ENCODE results near the gene CAMSAP1.

Gene CAMSAP1

GRCh38 chr9:135857843-135858242 is 49.5 kb downstream of the CAMSAP1 start:
- no peak for DNase-seq (ENCODE audit: insufficient read length)

GRCh38 chr9:135857371-135857786 is 50.0 kb downstream of the CAMSAP1 start:
- no peak for FAIRE-seq
- TF ChIP-seq POLR2A (IDR thresholded peaks at IDR 0.05; ENCODE audit: low read depth, low read length): no peak
- TF ChIP-seq POLR2AphosphoS5 (IDR thresholded peaks at IDR 0.05; ENCODE audit: low read depth, low read length): no peak
- TF ChIP-seq TAF1 (IDR thresholded peaks at IDR 0.05; ENCODE audit: borderline replicate concordance, low read depth, low read length): no peak
- DNase-seq (ENCODE audit: insufficient read length): no peak

More at GRCh38 chr9:135857843-135858242, 49.5 kb downstream of the CAMSAP1 start:
- FAIRE-seq: no peak
- TF ChIP-seq TAF1 (IDR thresholded peaks at IDR 0.05; ENCODE audit: borderline replicate concordance, low read depth, low read length): no peak
- TF ChIP-seq POLR2AphosphoS5 (IDR thresholded peaks at IDR 0.05; ENCODE audit: low read depth, low read length): no peak
- TF ChIP-seq POLR2A (IDR thresholded peaks at IDR 0.05; ENCODE audit: low read depth, low read length): no peak

GRCh38 chr9:135851748-135852147 is 55.6 kb downstream of the CAMSAP1 start:
- FAIRE-seq: no peak
- TF ChIP-seq TAF1 (IDR thresholded peaks at IDR 0.05; ENCODE audit: borderline replicate concordance, low read depth, low read length) (no peak), POLR2A (IDR thresholded peaks at IDR 0.05; ENCODE audit: low read depth, low read length) (no peak), POLR2AphosphoS5 (IDR thresholded peaks at IDR 0.05; ENCODE audit: low read depth, low read length) (no peak)

GRCh38 chr9:135850737-135851136 is 56.6 kb downstream of the CAMSAP1 start:
- TF ChIP-seq TAF1 (IDR thresholded peaks at IDR 0.05; ENCODE audit: borderline replicate concordance, low read depth, low read length) (no peak), POLR2A (IDR thresholded peaks at IDR 0.05; ENCODE audit: low read depth, low read length) (no peak), POLR2AphosphoS5 (IDR thresholded peaks at IDR 0.05; ENCODE audit: low read depth, low read length) (no peak)
- no peak for DNase-seq (ENCODE audit: insufficient read length)
- FAIRE-seq: no peak

More at GRCh38 chr9:135851748-135852147, 55.6 kb downstream of the CAMSAP1 start:
- DNase-seq (ENCODE audit: insufficient read length): no peak

- FAIRE-seq (no peak), DNase-seq (ENCODE audit: insufficient read length) (no peak)
- TF ChIP-seq TAF1 (IDR thresholded peaks at IDR 0.05; ENCODE audit: borderline replicate concordance, low read depth, low read length) (no peak), POLR2A (IDR thresholded peaks at IDR 0.05; ENCODE audit: low read depth, low read length) (no peak), POLR2AphosphoS5 (IDR thresholded peaks at IDR 0.05; ENCODE audit: low read depth, low read length) (no peak)
Observed at GRCh38 chr9:135849181-135849580, 58.2 kb downstream of the CAMSAP1 start.

- TF ChIP-seq POLR2AphosphoS5 (IDR thresholded peaks at IDR 0.05; ENCODE audit: low read depth, low read length) (no peak), POLR2A (IDR thresholded peaks at IDR 0.05; ENCODE audit: low read depth, low read length) (no peak), TAF1 (IDR thresholded peaks at IDR 0.05; ENCODE audit: borderline replicate concordance, low read depth, low read length) (no peak)
- no peak for FAIRE-seq
- no peak for DNase-seq (ENCODE audit: insufficient read length)
Observed at GRCh38 chr9:135848341-135849047, 58.9 kb downstream of the CAMSAP1 start.

- TF ChIP-seq TAF1 (IDR thresholded peaks at IDR 0.05; ENCODE audit: borderline replicate concordance, low read depth, low read length): no peak
- TF ChIP-seq POLR2A (IDR thresholded peaks at IDR 0.05; ENCODE audit: low read depth, low read length): no peak
- FAIRE-seq (no peak), DNase-seq (ENCODE audit: insufficient read length) (no peak)
Observed at GRCh38 chr9:135847833-135848232, 59.5 kb downstream of the CAMSAP1 start.

GRCh38 chr9:135840539-135840938 is 66.8 kb downstream of the CAMSAP1 start:
- no peak for TF ChIP-seq TAF1 (IDR thresholded peaks at IDR 0.05; ENCODE audit: borderline replicate concordance, low read depth, low read length)
- no peak for TF ChIP-seq POLR2A (IDR thresholded peaks at IDR 0.05; ENCODE audit: low read depth, low read length)
- TF ChIP-seq POLR2AphosphoS5 (IDR thresholded peaks at IDR 0.05; ENCODE audit: low read depth, low read length): no peak
- FAIRE-seq (no peak), DNase-seq (ENCODE audit: insufficient read length) (no peak)

GRCh38 chr9:135840107-135840506 is 67.2 kb downstream of the CAMSAP1 start:
- no peak for TF ChIP-seq TAF1 (IDR thresholded peaks at IDR 0.05; ENCODE audit: borderline replicate concordance, low read depth, low read length)
- TF ChIP-seq POLR2A (IDR thresholded peaks at IDR 0.05; ENCODE audit: low read depth, low read length): no peak
- no peak for TF ChIP-seq POLR2AphosphoS5 (IDR thresholded peaks at IDR 0.05; ENCODE audit: low read depth, low read length)
- DNase-seq (ENCODE audit: insufficient read length): no peak
- no peak for FAIRE-seq

- TF ChIP-seq POLR2A (IDR thresholded peaks at IDR 0.05; ENCODE audit: low read depth, low read length) (no peak), TAF1 (IDR thresholded peaks at IDR 0.05; ENCODE audit: borderline replicate concordance, low read depth, low read length) (no peak), POLR2AphosphoS5 (IDR thresholded peaks at IDR 0.05; ENCODE audit: low read depth, low read length) (no peak)
- FAIRE-seq (no peak), DNase-seq (ENCODE audit: insufficient read length) (no peak)
Observed at GRCh38 chr9:135839516-135839915, 67.8 kb downstream of the CAMSAP1 start.

- TF ChIP-seq POLR2AphosphoS5 (IDR thresholded peaks at IDR 0.05; ENCODE audit: low read depth, low read length): no peak
- TF ChIP-seq TAF1 (IDR thresholded peaks at IDR 0.05; ENCODE audit: borderline replicate concordance, low read depth, low read length): no peak
- no peak for TF ChIP-seq POLR2A (IDR thresholded peaks at IDR 0.05; ENCODE audit: low read depth, low read length)
- FAIRE-seq: no peak
- DNase-seq (ENCODE audit: insufficient read length): no peak
Observed at GRCh38 chr9:135835131-135835530, 72.2 kb downstream of the CAMSAP1 start.

- TF ChIP-seq POLR2AphosphoS5 (IDR thresholded peaks at IDR 0.05; ENCODE audit: low read depth, low read length): no peak
- no peak for TF ChIP-seq TAF1 (IDR thresholded peaks at IDR 0.05; ENCODE audit: borderline replicate concordance, low read depth, low read length)
- TF ChIP-seq POLR2A (IDR thresholded peaks at IDR 0.05; ENCODE audit: low read depth, low read length): no peak
- FAIRE-seq (no peak), DNase-seq (ENCODE audit: insufficient read length) (no peak)
Observed at GRCh38 chr9:135833864-135834263, 73.5 kb downstream of the CAMSAP1 start.
